Left lung (tissue), 10 donors: ENCODE data around the gene MMADHC. TPM values are rescaled to one million over a fixed set of nuclear protein-coding genes. Genes with fewer than 3 reads are reported as not detected.

Experiments
- ATAC-seq: fragments of 200-7000 bp; cut with Tn5 transposase; one replicate; pipeline ENCODE4 v1.9.1; 2020; ENCODE audit warnings: moderate library complexity
- DNase-seq, 4 donors: peaks; one replicate each; pipeline ENCODE4 v3.0.0-alpha.2; 2013 to 2020
- H3K27ac ChIP-seq, 2 donors: fragments of 200-600 bp; sonication (generic) in 1 of 2; one replicate each; pipeline versions ENCODE4 v1.5.0 to v1.8.0; 2020 to 2021
- H3K27me3 ChIP-seq, 2 donors: fragments of 200-600 bp; sonication (generic) in 1 of 2; one replicate each; pipeline versions ENCODE4 v1.5.0 to v1.8.0; 2020 to 2021
- H3K36me3 ChIP-seq, 2 donors: fragments of 200-600 bp; sonication (generic) in 1 of 2; one replicate each; pipeline versions ENCODE4 v1.5.0 to v1.8.0; 2020 to 2021
- H3K4me1 ChIP-seq, 2 donors: fragments of 200-600 bp; one replicate each; pipeline ENCODE4 v1.8.0; 2021
- H3K4me3 ChIP-seq, 2 donors: fragments of 200-600 bp; sonication (generic) in 1 of 2; one replicate each; pipeline versions ENCODE4 v1.5.0 to v1.8.0; 2020 to 2021; ENCODE audit warnings: mild to moderate bottlenecking in 1 of 2
- H3K9me3 ChIP-seq, 2 donors: fragments of 200-600 bp; sonication (generic) in 1 of 2; one replicate each; pipeline versions ENCODE4 v1.5.0 to v1.8.0; 2020 to 2021
- intact Hi-C, 2 donors: fragments of 100-400 bp; cut with DNase I; formaldehyde crosslinking; loops; one replicate each; pipeline versions ENCODE4 v1.11.2 to v1.14.2; 2022
- polyA plus RNA-seq, 6 donors: library from polyadenylated mRNA; unstranded; fragments of 120-200 nt; gene quantifications; one replicate each; pipeline ENCODE4 v1.2.1, GENCODE V29; 2013; ENCODE audit not compliant: insufficient read length in 6 of 6
- total RNA-seq, 2 donors: library from RNA; stranded (reverse); fragmentation: NEBNext Ultra II Directional; extraction: Animal tissue kit (Norgen Biotek cat#: 25700); gene quantifications; one replicate each; pipeline ENCODE4 v1.2.1, GENCODE V29; 2021
- TF ChIP-seq, protein P1 (sequence below), 2 donors: fragments of 200-600 bp; sonication (generic) in 1 of 2; IDR thresholded peaks; one replicate each; pipeline versions ENCODE4 v1.5.0 to v1.8.0; 2021; ENCODE audit warnings: antibody characterized with exemption in 2 of 2
- donor health status: DM: no; HTN: yes; CAD: no.
- donor health status: DM: no; HTN: no; CAD: no.

MMADHC gene
- total and polyA plus RNA-seq, 8 donors, result 80.1 to 131 (median 111) TPM

GRCh38 chr2:149564983-149565382, 22.6 kb downstream of the MMADHC start:
- TF ChIP-seq, protein P1, sequence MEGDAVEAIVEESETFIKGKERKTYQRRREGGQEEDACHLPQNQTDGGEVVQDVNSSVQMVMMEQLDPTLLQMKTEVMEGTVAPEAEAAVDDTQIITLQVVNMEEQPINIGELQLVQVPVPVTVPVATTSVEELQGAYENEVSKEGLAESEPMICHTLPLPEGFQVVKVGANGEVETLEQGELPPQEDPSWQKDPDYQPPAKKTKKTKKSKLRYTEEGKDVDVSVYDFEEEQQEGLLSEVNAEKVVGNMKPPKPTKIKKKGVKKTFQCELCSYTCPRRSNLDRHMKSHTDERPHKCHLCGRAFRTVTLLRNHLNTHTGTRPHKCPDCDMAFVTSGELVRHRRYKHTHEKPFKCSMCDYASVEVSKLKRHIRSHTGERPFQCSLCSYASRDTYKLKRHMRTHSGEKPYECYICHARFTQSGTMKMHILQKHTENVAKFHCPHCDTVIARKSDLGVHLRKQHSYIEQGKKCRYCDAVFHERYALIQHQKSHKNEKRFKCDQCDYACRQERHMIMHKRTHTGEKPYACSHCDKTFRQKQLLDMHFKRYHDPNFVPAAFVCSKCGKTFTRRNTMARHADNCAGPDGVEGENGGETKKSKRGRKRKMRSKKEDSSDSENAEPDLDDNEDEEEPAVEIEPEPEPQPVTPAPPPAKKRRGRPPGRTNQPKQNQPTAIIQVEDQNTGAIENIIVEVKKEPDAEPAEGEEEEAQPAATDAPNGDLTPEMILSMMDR (IDR thresholded peaks at IDR 0.05), result no peak
- intact Hi-C loops, result loop anchor here in 1 of 2 donors (5.0 kb wide), 1 partner anchor 548 kb away; no protein-coding TSS in a partner anchor
- no peak overlapping the region for H3K27ac ChIP-seq
- peaks cover 2 to 5% of the 10 kb centered on the region in 2 donors for H3K27me3 ChIP-seq
- peaks cover 0 to 45% of the 10 kb centered on the region in 2 donors for H3K36me3 ChIP-seq
- no peak for DNase-seq
- no peak for ATAC-seq
- H3K9me3 ChIP-seq, result no peaks in the 10 kb centered on the region
- peaks cover 5 to 15% of the 10 kb centered on the region in 2 donors for H3K4me1 ChIP-seq
- no peak overlapping the region for H3K4me3 ChIP-seq

DNA sequence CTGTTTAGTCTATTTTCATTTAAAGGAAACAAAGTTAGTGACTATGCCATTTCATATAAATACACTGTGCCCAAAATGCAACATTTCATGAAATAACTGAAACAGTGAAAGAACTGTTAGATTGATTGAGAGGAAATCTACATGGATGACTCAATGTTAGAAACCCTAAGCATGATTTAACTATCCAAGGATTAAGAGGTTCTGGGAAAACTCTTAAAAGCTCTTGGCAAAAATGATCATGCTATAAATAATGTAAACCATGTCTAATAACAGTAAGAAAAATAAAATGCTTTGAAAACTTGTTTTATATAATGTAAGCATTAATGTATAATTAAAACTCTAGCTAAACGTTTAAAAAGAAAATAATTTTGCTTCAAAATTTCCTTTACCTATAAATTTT, 23.5 kb downstream of the MMADHC start:
- TF ChIP-seq, protein P1 (IDR thresholded peaks at IDR 0.05), result no peak
- no peak overlapping the region for H3K4me3 ChIP-seq
- H3K4me1 ChIP-seq, result peaks cover 5 to 15% of the 10 kb centered on the region in 2 donors
- H3K27me3 ChIP-seq, result peaks cover 5% of the 10 kb centered on the region in 2 donors
- ATAC-seq (no peak), DNase-seq (no peak)
- H3K36me3 ChIP-seq, result peaks cover 0 to 36% of the 10 kb centered on the region in 2 donors
- H3K27ac ChIP-seq, result no peak overlapping the region
- no peaks in the 10 kb centered on the region for H3K9me3 ChIP-seq
- intact Hi-C loops, result loop anchor here in 1 of 2 donors (5.0 kb wide), 1 partner anchor 547 kb away; no protein-coding TSS in a partner anchor

DNA sequence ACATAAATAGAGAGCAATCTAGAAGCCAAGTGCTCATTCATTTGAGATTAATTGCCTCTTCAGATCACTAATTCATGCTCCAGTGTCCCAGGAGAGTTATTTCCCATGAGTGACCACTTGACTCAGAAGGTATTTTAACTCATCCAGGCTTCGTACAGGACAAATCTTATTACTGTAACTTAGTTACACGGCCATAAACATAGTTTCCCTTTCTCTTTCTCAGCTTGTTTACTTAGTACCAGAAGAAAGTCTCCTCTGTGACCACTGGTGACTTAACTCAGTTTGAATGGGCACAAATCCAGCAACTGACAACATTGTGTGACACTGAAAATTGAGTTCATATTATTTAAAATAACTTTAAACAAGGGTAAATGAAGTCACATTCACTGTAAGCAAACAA, 25.3 kb downstream of the MMADHC start:
- intact Hi-C loops, result loop anchor here in 1 of 2 donors (5.0 kb wide), 1 partner anchor 545 kb away; no protein-coding TSS in a partner anchor
- peak; percentile 84 for ATAC-seq
- H3K4me3 ChIP-seq, result no peak overlapping the region
- H3K36me3 ChIP-seq, result peaks cover 0 to 18% of the 10 kb centered on the region in 2 donors
- no peak overlapping the region for H3K27ac ChIP-seq
- peak in 1 of 4 donors; percentile 40 for DNase-seq
- peaks cover 5 to 15% of the 10 kb centered on the region in 2 donors for H3K4me1 ChIP-seq
- TF ChIP-seq, protein P1 (IDR thresholded peaks at IDR 0.05), result no peak
- peaks cover 5% of the 10 kb centered on the region in 2 donors for H3K27me3 ChIP-seq
- H3K9me3 ChIP-seq, result no peaks in the 10 kb centered on the region

DNA sequence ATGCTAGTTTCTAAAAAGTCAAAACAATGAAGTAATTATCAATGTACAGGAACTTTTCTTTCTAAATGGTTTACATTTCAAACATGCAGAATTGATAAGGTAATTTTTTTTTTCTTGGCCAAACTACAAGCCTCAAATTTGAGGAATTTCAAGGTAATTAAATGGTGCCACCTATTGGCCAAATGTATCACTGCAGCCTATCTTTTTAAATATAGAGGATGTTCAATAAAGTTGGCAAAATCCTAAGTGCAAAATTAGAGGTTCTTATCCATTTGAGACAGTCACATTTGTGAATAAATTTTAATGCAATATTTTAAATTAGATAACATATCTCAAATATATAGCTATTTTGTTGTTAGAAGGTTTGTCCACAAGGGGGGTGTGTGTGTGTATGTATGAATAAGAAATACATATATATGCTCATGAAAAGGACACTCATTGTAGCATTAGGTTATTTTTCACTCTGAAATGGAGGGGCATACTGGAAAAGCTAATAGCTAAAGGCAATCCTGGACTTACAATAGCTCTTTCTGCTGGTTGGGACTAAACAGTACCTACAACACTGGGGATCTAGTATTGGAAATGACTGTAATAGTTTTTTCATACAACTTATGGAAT, 26.2 kb downstream of the MMADHC start:
- peak; percentile 68 for ATAC-seq
- no peak overlapping the region for H3K27ac ChIP-seq

More for the DNA sequence above, 26.2 kb downstream of the MMADHC start:
- Histone ChIP-seq H3K9me3 (no peaks in the 10 kb centered on the region), H3K27me3 (peaks cover 5% of the 10 kb centered on the region in 2 donors), H3K4me1 (peaks cover 5 to 15% of the 10 kb centered on the region in 2 donors), H3K36me3 (peaks cover 0 to 9% of the 10 kb centered on the region in 2 donors), H3K4me3 (no peak overlapping the region)
- TF ChIP-seq, protein P1 (IDR thresholded peaks at IDR 0.05), result peak; percentile 71 to 85
- DNase-seq, result peak in 2 of 4 donors; percentile 33 to 42
- intact Hi-C loops, result loop anchor here in 1 of 2 donors (5.0 kb wide), 1 partner anchor 544 kb away; no protein-coding TSS in a partner anchor
